HEK293 (cell line): ENCODE measurements around the gene SAMD14.

Source experiments
- KLF7 ChIP-seq: fragments of 450-650 bp; formaldehyde crosslinking; IDR thresholded peaks from 2 replicates; pipeline ENCODE4 v1.5.1; 2016; ENCODE audit warnings: missing biosample characterization, missing genetic modification characterization, borderline replicate concordance
- KLF8 ChIP-seq: fragments of 450-650 bp; formaldehyde crosslinking; IDR thresholded peaks from 2 replicates; pipeline ENCODE4 v1.5.1; 2016; ENCODE audit warnings: missing biosample characterization, missing genetic modification characterization
- OSR2 ChIP-seq: fragments of 450-650 bp; formaldehyde crosslinking; IDR thresholded peaks from 2 replicates; pipeline ENCODE4 v1.5.1; 2016; ENCODE audit warnings: missing biosample characterization, missing genetic modification characterization
- SP3 ChIP-seq: fragments of 450-650 bp; formaldehyde crosslinking; IDR thresholded peaks from 2 replicates; pipeline ENCODE4 v1.5.1; 2016; ENCODE audit warnings: missing biosample characterization, missing genetic modification characterization
- WT1 ChIP-seq: fragments of 450-650 bp; formaldehyde crosslinking; IDR thresholded peaks from 2 replicates; pipeline ENCODE4 v1.5.1; 2016; ENCODE audit warnings: missing biosample characterization, missing genetic modification characterization
- ZBTB8A ChIP-seq: fragments of 450-650 bp; formaldehyde crosslinking; IDR thresholded peaks from 2 replicates; pipeline ENCODE4 v1.5.1; 2016; ENCODE audit warnings: missing biosample characterization, missing genetic modification characterization
- ZFHX2 ChIP-seq: fragments of 450-650 bp; formaldehyde crosslinking; conservative IDR thresholded peaks from 2 replicates; pipeline ENCODE4 v1.5.1; 2016; ENCODE audit warnings: missing biosample characterization, missing genetic modification characterization
- ZNF121 ChIP-seq: fragments of 450-650 bp; formaldehyde crosslinking; IDR thresholded peaks from 2 replicates; pipeline ENCODE4 v1.5.1; 2016; ENCODE audit warnings: missing biosample characterization, missing genetic modification characterization
- ZNF132 ChIP-seq: fragments of 450-650 bp; formaldehyde crosslinking; IDR thresholded peaks from 2 replicates; pipeline ENCODE4 v1.5.1; 2017; ENCODE audit warnings: missing biosample characterization, missing genetic modification characterization, borderline replicate concordance
- ZNF146 ChIP-seq: fragments of 450-650 bp; formaldehyde crosslinking; IDR thresholded peaks from 2 replicates; pipeline ENCODE4 v1.5.1; 2016; ENCODE audit warnings: missing biosample characterization, missing genetic modification characterization
- ZNF223 ChIP-seq: fragments of 450-650 bp; formaldehyde crosslinking; IDR thresholded peaks from 2 replicates; pipeline ENCODE4 v1.5.1; 2016; ENCODE audit warnings: missing biosample characterization, missing genetic modification characterization
- ZNF23 ChIP-seq: fragments of 450-650 bp; formaldehyde crosslinking; IDR thresholded peaks from 2 replicates; pipeline ENCODE4 v1.5.1; 2016; ENCODE audit warnings: missing biosample characterization, missing genetic modification characterization, borderline replicate concordance
- ZNF266 ChIP-seq: fragments of 450-650 bp; formaldehyde crosslinking; IDR thresholded peaks from 2 replicates; pipeline ENCODE4 v1.5.1; 2016; ENCODE audit warnings: missing biosample characterization, missing genetic modification characterization, low read depth
- ZNF37A ChIP-seq: fragments of 450-650 bp; IDR thresholded peaks from 2 replicates; pipeline ENCODE4 v1.5.1; 2018; ENCODE audit warnings: missing biosample characterization, missing genetic modification characterization
- ZNF391 ChIP-seq: fragments of 450-650 bp; formaldehyde crosslinking; IDR thresholded peaks from 2 replicates; pipeline ENCODE4 v1.5.1; 2016; ENCODE audit warnings: low read depth, missing biosample characterization, missing genetic modification characterization, borderline replicate concordance
- ZNF398 ChIP-seq: fragments of 450-650 bp; formaldehyde crosslinking; IDR thresholded peaks from 2 replicates; pipeline ENCODE4 v1.5.1; 2017; ENCODE audit warnings: missing biosample characterization, missing genetic modification characterization
- ZNF404 ChIP-seq: fragments of 450-650 bp; formaldehyde crosslinking; IDR thresholded peaks from 2 replicates; pipeline ENCODE4 v1.5.1; 2017; ENCODE audit warnings: missing biosample characterization, missing genetic modification characterization
- ZNF521 ChIP-seq: fragments of 450-650 bp; formaldehyde crosslinking; IDR thresholded peaks from 2 replicates; pipeline ENCODE4 v1.5.1; 2017; ENCODE audit warnings: missing biosample characterization, mild to moderate bottlenecking, missing genetic modification characterization
- ZNF561 ChIP-seq: fragments of 450-650 bp; IDR thresholded peaks from 2 replicates; pipeline ENCODE4 v1.5.1; 2018; ENCODE audit warnings: missing biosample characterization, missing genetic modification characterization, borderline replicate concordance
- ZNF623 ChIP-seq: fragments of 450-650 bp; formaldehyde crosslinking; IDR thresholded peaks from 2 replicates; pipeline ENCODE4 v1.5.1; 2016; ENCODE audit warnings: missing biosample characterization, missing genetic modification characterization
- ZNF639 ChIP-seq: fragments of 450-650 bp; formaldehyde crosslinking; IDR thresholded peaks from 2 replicates; pipeline ENCODE4 v1.5.1; 2016; ENCODE audit warnings: missing biosample characterization, missing genetic modification characterization
- ZSCAN30 ChIP-seq: fragments of 450-650 bp; IDR thresholded peaks from 2 replicates; pipeline ENCODE4 v1.5.1; 2018; ENCODE audit warnings: missing biosample characterization, mild to moderate bottlenecking, missing genetic modification characterization, moderate library complexity
- TF ChIP-seq, protein P1 (sequence below): fragments of 450-650 bp; formaldehyde crosslinking; IDR thresholded peaks from 2 replicates; pipeline ENCODE4 v1.5.1; 2016; ENCODE audit warnings: missing biosample characterization, missing genetic modification characterization, low read depth
- TF ChIP-seq, protein P2 (sequence below): fragments of 450-650 bp; formaldehyde crosslinking; optimal IDR thresholded peaks from 2 replicates; pipeline ENCODE3; 2016; ENCODE audit warnings: missing biosample characterization, mild to moderate bottlenecking, missing genetic modification characterization
- TF ChIP-seq, protein P3 (sequence below): fragments of 450-650 bp; formaldehyde crosslinking; IDR thresholded peaks from 2 replicates; pipeline ENCODE4 v1.5.1; 2016; ENCODE audit warnings: missing biosample characterization, missing genetic modification characterization, borderline replicate concordance
- TF ChIP-seq, protein P4 (sequence below): fragments of 450-650 bp; formaldehyde crosslinking; IDR thresholded peaks from 2 replicates; pipeline ENCODE4 v1.5.1; 2017; ENCODE audit warnings: missing biosample characterization, missing genetic modification characterization
- TF ChIP-seq, protein P5 (sequence below): fragments of 450-650 bp; formaldehyde crosslinking; IDR thresholded peaks from 2 replicates; pipeline ENCODE4 v1.5.1; 2016; ENCODE audit warnings: missing biosample characterization, missing genetic modification characterization, borderline replicate concordance

Gene SAMD14

GRCh38 chr17:50169121-50169764 lies 39.3 kb upstream of the SAMD14 start (continued):
- TF ChIP-seq, protein P1, sequence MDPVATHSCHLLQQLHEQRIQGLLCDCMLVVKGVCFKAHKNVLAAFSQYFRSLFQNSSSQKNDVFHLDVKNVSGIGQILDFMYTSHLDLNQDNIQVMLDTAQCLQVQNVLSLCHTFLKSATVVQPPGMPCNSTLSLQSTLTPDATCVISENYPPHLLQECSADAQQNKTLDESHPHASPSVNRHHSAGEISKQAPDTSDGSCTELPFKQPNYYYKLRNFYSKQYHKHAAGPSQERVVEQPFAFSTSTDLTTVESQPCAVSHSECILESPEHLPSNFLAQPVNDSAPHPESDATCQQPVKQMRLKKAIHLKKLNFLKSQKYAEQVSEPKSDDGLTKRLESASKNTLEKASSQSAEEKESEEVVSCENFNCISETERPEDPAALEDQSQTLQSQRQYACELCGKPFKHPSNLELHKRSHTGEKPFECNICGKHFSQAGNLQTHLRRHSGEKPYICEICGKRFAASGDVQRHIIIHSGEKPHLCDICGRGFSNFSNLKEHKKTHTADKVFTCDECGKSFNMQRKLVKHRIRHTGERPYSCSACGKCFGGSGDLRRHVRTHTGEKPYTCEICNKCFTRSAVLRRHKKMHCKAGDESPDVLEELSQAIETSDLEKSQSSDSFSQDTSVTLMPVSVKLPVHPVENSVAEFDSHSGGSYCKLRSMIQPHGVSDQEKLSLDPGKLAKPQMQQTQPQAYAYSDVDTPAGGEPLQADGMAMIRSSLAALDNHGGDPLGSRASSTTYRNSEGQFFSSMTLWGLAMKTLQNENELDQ (tag by site-specific recombination): no peak
- peak; percentile 89 for TF ChIP-seq ZNF639 (tag by site-specific recombination)
- TF ChIP-seq ZSCAN30: no peak
- no peak for TF ChIP-seq OSR2 (tag by site-specific recombination)
- no peak for TF ChIP-seq ZNF521 (tag by site-specific recombination)
- TF ChIP-seq SP3 (tag by site-specific recombination): peak; percentile 53
- TF ChIP-seq ZNF404: no peak
- peak; percentile 74 for TF ChIP-seq ZFHX2
- no peak for TF ChIP-seq ZNF23 (tag by site-specific recombination)
- TF ChIP-seq ZNF391 (tag by site-specific recombination): peak; percentile 82; the same call in 1 of the 2 replicates
- no peak for TF ChIP-seq WT1
- no peak for TF ChIP-seq ZNF623
- TF ChIP-seq ZNF146 (tag by site-specific recombination): no peak
- no peak for TF ChIP-seq ZNF561 (tag by site-specific recombination)
- no peak for TF ChIP-seq ZNF266 (tag by site-specific recombination)
- peak; percentile 58 for TF ChIP-seq ZNF398 (tag by site-specific recombination)
- TF ChIP-seq, protein P2, sequence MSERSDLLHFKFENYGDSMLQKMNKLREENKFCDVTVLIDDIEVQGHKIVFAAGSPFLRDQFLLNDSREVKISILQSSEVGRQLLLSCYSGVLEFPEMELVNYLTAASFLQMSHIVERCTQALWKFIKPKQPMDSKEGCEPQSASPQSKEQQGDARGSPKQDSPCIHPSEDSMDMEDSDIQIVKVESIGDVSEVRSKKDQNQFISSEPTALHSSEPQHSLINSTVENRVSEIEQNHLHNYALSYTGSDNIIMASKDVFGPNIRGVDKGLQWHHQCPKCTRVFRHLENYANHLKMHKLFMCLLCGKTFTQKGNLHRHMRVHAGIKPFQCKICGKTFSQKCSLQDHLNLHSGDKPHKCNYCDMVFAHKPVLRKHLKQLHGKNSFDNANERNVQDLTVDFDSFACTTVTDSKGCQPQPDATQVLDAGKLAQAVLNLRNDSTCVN: peak; percentile 30
- TF ChIP-seq ZNF121 (tag by site-specific recombination): no peak
- no peak for TF ChIP-seq ZNF132 (tag by site-specific recombination)
- TF ChIP-seq, protein P3, sequence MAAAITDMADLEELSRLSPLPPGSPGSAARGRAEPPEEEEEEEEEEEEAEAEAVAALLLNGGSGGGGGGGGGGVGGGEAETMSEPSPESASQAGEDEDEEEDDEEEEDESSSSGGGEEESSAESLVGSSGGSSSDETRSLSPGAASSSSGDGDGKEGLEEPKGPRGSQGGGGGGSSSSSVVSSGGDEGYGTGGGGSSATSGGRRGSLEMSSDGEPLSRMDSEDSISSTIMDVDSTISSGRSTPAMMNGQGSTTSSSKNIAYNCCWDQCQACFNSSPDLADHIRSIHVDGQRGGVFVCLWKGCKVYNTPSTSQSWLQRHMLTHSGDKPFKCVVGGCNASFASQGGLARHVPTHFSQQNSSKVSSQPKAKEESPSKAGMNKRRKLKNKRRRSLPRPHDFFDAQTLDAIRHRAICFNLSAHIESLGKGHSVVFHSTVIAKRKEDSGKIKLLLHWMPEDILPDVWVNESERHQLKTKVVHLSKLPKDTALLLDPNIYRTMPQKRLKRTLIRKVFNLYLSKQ (tag by site-specific recombination): no peak
- TF ChIP-seq, protein P4, sequence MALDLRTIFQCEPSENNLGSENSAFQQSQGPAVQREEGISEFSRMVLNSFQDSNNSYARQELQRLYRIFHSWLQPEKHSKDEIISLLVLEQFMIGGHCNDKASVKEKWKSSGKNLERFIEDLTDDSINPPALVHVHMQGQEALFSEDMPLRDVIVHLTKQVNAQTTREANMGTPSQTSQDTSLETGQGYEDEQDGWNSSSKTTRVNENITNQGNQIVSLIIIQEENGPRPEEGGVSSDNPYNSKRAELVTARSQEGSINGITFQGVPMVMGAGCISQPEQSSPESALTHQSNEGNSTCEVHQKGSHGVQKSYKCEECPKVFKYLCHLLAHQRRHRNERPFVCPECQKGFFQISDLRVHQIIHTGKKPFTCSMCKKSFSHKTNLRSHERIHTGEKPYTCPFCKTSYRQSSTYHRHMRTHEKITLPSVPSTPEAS (tag by site-specific recombination): peak; percentile 97
- TF ChIP-seq ZBTB8A (tag by site-specific recombination): peak; percentile 41; the same call in 1 of the 2 replicates
- TF ChIP-seq KLF8: peak; percentile 89
- TF ChIP-seq, protein P5, sequence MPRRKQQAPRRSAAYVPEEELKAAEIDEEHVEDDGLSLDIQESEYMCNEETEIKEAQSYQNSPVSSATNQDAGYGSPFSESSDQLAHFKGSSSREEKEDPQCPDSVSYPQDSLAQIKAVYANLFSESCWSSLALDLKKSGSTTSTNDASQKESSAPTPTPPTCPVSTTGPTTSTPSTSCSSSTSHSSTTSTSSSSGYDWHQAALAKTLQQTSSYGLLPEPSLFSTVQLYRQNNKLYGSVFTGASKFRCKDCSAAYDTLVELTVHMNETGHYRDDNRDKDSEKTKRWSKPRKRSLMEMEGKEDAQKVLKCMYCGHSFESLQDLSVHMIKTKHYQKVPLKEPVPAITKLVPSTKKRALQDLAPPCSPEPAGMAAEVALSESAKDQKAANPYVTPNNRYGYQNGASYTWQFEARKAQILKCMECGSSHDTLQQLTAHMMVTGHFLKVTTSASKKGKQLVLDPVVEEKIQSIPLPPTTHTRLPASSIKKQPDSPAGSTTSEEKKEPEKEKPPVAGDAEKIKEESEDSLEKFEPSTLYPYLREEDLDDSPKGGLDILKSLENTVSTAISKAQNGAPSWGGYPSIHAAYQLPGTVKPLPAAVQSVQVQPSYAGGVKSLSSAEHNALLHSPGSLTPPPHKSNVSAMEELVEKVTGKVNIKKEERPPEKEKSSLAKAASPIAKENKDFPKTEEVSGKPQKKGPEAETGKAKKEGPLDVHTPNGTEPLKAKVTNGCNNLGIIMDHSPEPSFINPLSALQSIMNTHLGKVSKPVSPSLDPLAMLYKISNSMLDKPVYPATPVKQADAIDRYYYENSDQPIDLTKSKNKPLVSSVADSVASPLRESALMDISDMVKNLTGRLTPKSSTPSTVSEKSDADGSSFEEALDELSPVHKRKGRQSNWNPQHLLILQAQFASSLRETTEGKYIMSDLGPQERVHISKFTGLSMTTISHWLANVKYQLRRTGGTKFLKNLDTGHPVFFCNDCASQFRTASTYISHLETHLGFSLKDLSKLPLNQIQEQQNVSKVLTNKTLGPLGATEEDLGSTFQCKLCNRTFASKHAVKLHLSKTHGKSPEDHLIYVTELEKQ (tag by site-specific recombination): peak; percentile 35; the same call in 1 of the 2 replicates
- no peak for TF ChIP-seq ZNF37A
- no peak for TF ChIP-seq ZNF223 (tag by site-specific recombination)
- TF ChIP-seq KLF7: peak; percentile 96
